HG02571 (cell line): ENCODE data around the gene MPRIP.

ENCODE experiments used
- ATAC-seq: cut with Tn5 transposase; IDR thresholded peaks from one replicate; pipeline ENCODE4 v1.9.1; 2021; ENCODE audit warnings: mild to moderate bottlenecking, moderate library complexity; ENCODE audit not compliant: unreplicated experiment

MPRIP gene

DNA sequence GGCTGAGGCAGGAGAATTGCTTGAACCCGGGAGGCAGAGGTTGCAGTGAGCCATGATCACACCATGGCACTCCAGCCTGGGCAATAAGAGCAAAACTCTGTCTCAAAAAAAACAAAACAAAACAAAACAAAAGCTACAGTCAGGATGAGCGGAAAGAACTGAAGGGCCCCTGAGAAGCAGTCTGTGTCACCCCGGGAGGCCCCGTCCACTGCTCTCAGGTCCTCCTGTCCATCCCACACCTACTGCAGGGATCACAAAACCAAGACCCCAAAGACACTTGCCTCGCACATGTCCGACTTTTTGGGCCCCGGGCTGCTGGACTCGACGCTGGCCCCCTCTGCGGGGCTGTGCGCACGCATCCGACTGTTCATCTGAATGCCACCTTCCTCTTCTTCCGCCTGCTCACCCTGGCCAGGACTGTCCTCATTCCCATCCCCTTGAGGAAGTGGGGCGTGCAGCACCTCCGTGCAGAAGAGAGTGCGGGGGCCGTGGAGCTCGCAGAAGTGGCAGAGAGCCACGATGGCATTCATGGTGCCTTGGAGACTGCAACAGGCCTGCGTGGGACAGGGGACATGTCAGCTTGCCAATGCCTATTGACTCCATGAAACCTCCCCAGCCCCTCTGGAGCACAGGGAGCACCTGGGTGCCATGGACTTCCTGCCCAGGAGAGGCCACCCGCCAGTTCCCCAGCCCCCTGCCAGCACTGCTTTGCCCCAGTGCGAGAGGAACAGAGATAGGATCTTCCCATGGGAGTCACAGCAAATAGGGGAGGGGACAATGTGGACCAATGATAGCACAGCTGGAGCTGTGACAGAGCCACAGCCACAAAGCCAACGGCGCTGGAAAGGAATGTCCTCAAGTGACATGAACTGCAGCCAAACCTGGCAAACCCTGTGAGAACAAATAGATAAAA lies 185.6 kb downstream of the MPRIP start:
- ATAC-seq, result no peak

DNA sequence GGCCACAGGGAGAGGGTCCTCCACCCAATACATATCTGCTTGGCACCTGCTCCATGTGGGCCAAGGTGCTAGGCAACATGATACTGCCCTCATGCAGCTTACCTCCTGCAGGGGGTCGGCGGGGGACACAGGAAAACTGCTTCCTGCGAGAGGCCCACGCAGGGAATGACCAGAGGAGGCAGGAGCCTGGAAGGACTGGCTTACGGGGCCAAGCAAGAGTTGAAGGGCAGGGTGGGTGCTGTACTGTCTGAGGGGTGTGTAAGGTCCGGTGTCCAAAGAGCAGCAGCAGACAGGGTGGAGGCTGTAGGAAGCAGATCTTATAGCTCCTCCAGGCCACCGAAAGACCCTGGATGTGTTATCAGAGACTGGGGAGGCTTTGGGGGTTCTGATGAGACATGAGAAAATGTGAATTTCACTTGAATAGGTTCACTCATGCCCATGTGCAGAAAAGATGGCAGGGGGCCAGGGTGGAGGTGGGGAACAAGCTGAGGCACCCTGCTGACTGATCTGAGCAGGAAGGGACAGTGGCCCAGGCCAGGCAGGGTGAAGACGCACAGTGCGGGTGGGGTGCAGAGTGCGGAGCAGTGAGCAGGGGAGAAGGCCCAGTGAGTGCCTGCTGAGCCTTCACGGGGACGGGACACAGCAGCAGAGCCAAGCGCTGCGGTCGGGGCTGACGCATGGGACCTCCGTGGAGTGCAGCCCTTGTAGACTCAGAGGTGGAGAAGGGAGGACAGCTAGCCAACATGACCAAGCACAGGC lies 186.4 kb downstream of the MPRIP start:
- no peak for ATAC-seq

GRCh38 chr17:17229416-17230384 lies 187.4 kb downstream of the MPRIP start:
- no peak for ATAC-seq

- ATAC-seq, result no peak
Observed at GRCh38 chr17:17231621-17232302, 189.5 kb downstream of the MPRIP start.

GRCh38 chr17:17232303-17232621 lies 190.0 kb downstream of the MPRIP start:
- ATAC-seq, result no peak

- no peak for ATAC-seq
Observed at GRCh38 chr17:17235212-17236174, 193.2 kb downstream of the MPRIP start.

- peak; percentile 4 for ATAC-seq
Observed at GRCh38 chr17:17236295-17237025, 194.2 kb downstream of the MPRIP start.

DNA sequence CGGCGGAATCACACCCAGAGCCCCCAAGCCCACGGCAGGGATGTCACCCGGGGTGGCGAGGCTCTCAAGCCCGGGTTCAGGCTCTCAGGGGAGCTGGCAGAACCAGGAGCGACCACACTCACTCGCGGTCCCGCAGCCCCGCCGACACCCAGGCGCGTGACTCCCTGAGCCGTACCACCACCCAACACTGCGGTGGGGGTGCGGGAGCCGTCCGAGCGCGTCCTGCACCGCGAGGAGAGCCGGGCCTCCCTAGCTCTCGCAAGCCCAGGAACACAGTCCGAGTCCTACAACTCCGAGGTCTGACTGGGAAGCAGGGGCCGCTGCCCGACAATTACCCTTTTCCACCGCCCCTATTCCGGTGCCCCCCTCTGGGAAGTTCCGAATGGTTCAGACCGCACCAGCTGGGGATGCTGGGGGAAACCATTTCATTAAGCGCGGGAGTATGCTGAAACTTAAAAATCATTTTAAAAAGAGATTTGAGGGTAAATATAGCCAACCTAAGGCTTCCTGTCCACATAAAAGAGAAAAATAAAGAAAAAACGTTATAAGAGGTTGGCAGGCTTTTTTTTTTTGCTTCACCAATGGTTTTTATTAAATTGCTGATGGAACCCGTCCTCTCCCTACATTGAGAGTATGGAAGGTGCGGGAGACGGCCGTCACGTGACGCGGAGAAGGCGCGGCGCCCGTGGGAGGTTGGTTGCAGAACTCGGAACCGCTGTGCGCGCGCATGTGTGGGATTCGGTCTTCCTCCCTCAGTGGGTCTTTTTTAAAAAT lies 195.0 kb downstream of the MPRIP start, which contains the start of gene FLCN:
FLCN (minus strand) TSS at position 143 of the 774 bp plus-strand sequence. CDS start 9,031 bp downstream, outside the sequence.
- ATAC-seq, result peak; percentile 74

DNA sequence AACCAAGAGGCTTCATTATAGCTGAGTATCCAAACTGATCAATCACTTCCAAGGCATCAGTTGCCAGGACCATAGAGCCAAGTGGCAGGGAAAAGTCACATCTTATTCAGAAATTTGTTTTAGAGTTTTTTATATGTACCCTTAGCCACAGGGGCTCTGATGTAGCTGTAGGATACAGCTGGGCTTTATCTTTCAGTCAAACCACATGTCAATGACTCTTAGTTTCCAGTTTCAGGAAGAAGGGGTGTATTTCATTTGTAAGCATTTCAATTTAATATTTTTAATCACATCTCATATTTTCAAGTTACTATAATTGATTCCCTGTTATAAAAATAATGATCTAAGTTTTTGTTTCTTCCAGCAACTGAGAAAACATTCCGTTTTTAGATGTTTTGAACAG lies 197.6 kb downstream of the MPRIP start:
- ATAC-seq, result no peak

GRCh38 chr17:17241656-17242055 lies 199.4 kb downstream of the MPRIP start:
- ATAC-seq, result no peak

- ATAC-seq, result no peak
Observed at GRCh38 chr17:17242246-17242645, 200.0 kb downstream of the MPRIP start.
